IMR-90 (cell line): ENCODE measurements around the gene KIAA0319L.

Experiments used
- BHLHE40 ChIP-seq: fragments of 150-350 bp; IDR thresholded peaks from 2 replicates; pipeline ENCODE4 v1.6.1; 2016; ENCODE audit warnings: mild to moderate bottlenecking, low read depth, low read length
- CTCF ChIP-seq: conservative IDR thresholded peaks from 2 replicates; pipeline ENCODE4 v1.5.1; 2012; ENCODE audit warnings: mild to moderate bottlenecking, low read depth, low read length, improper control_type of control experiment
- MAFK ChIP-seq: IDR thresholded peaks from 2 replicates; pipeline ENCODE4 v1.6.1; 2012; ENCODE audit warnings: low read depth, low read length, improper control_type of control experiment
- MAZ ChIP-seq: IDR thresholded peaks from 2 replicates; pipeline ENCODE4 v1.6.1; 2012; ENCODE audit warnings: low read depth, mild to moderate bottlenecking, low read length, improper control_type of control experiment, moderate library complexity, borderline replicate concordance
- NFE2L2 ChIP-seq: fragments of 150-350 bp; IDR thresholded peaks from 2 replicates; pipeline ENCODE4 v1.6.1; 2016; ENCODE audit warnings: low read depth, mild to moderate bottlenecking, low read length
- POLR2A ChIP-seq: IDR thresholded peaks from 2 replicates; pipeline ENCODE4 v1.6.1; 2012; ENCODE audit warnings: mild to moderate bottlenecking, low read depth, low read length
- RAD21 ChIP-seq: IDR thresholded peaks from 2 replicates; pipeline ENCODE4 v1.6.1; 2012; ENCODE audit warnings: low read length, improper control_type of control experiment
- RFX5 ChIP-seq: IDR thresholded peaks from 2 replicates; pipeline ENCODE4 v1.8.0; 2012; ENCODE audit warnings: low read depth, mild to moderate bottlenecking, low read length, moderate library complexity
- SMC3 ChIP-seq: fragments of 150-350 bp; IDR thresholded peaks from 2 replicates; pipeline ENCODE4 v1.6.1; 2016; ENCODE audit warnings: low read depth, mild to moderate bottlenecking, antibody characterized with exemption, low read length, moderate library complexity
- TF ChIP-seq, protein P1 (sequence below): fragments of 150-350 bp; IDR thresholded peaks from 2 replicates; pipeline ENCODE4 v1.6.1; 2017; ENCODE audit warnings: mild to moderate bottlenecking, antibody characterized with exemption, low read length, low read depth

DNA sequence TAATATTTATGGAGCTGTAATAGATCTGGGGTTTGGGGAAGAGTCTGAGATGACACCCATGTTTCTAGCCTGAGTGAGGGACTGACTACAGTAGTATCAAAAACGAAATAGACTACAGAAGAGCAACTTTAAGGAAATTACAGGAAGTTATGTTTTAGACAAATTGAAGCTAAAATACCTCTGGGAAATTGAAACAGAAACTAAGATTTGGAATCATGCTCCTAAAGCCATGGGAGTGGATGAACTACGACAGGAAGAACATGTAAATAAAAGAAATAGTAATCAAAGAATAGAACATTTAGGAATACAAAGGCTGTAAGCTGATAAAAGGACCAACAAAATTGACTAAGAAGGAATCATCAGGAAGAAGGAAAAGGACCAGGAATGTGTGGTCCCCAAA is 68.9 kb downstream of the KIAA0319L start:
- no peak for TF ChIP-seq CTCF
- no peak for TF ChIP-seq POLR2A
- TF ChIP-seq RFX5, result no peak
- TF ChIP-seq MAZ, result no peak
- TF ChIP-seq MAFK, result no peak
- TF ChIP-seq SMC3, result no peak
- TF ChIP-seq NFE2L2, result no peak
- TF ChIP-seq RAD21, result no peak
- TF ChIP-seq, protein P1, sequence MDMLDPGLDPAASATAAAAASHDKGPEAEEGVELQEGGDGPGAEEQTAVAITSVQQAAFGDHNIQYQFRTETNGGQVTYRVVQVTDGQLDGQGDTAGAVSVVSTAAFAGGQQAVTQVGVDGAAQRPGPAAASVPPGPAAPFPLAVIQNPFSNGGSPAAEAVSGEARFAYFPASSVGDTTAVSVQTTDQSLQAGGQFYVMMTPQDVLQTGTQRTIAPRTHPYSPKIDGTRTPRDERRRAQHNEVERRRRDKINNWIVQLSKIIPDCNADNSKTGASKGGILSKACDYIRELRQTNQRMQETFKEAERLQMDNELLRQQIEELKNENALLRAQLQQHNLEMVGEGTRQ, result no peak
- no peak for TF ChIP-seq BHLHE40
